ENCODE results near the gene H3-3A.

H3-3A gene

GRCh38 chr1:226119169-226119568 lies 56.7 kb downstream of the H3-3A start:
- no peak for DNase-seq (ENCODE audit: low read depth)
- TF ChIP-seq CTCF (IDR thresholded peaks at IDR 0.05; ENCODE audit: insufficient read depth, low read depth, low read length, missing control alignments) = no peak
- no peak overlapping the region for H3K4me3 ChIP-seq (ENCODE audit: low read length)

GRCh38 chr1:226120398-226120797 lies 57.9 kb downstream of the H3-3A start:
- no peak for TF ChIP-seq CTCF (IDR thresholded peaks at IDR 0.05; ENCODE audit: insufficient read depth, low read depth, low read length, missing control alignments)
- H3K4me3 ChIP-seq (ENCODE audit: low read length) = no peak overlapping the region
- DNase-seq (ENCODE audit: low read depth) = no peak

GRCh38 chr1:226121049-226121586 lies 58.6 kb downstream of the H3-3A start:
- no peak for TF ChIP-seq CTCF (IDR thresholded peaks at IDR 0.05; ENCODE audit: insufficient read depth, low read depth, low read length, missing control alignments)
- DNase-seq (ENCODE audit: low read depth) = no peak
- peak overlapping the region; percentile 18 for H3K4me3 ChIP-seq (ENCODE audit: low read length)
